Hepatocyte (in vitro differentiated cells): ENCODE data around the gene TAF11L10. TPM values are rescaled to one million over a fixed set of nuclear protein-coding genes. Genes with fewer than 3 reads are reported as not detected.
"Not testable (repeated sequence)": the region's sequence is repeated elsewhere in the genome, so short reads cannot be mapped to it uniquely, and the experiment has no call there.

ENCODE experiments used
- DNase-seq: peaks from one replicate; pipeline ENCODE4 v3.0.0-alpha.2; 2016; ENCODE audit warnings: low spot score
- H2AFZ ChIP-seq: fragments of 200-600 bp; sonication (generic); 2 replicates; pipeline ENCODE4 v1.6.0; 2016; ENCODE audit warnings: antibody characterized with exemption, mild to moderate bottlenecking
- H3K27ac ChIP-seq: fragments of 200-600 bp; sonication (generic); 2 replicates; pipeline ENCODE4 v1.5.1; 2016; ENCODE audit warnings: mild to moderate bottlenecking
- H3K27me3 ChIP-seq: fragments of 200-600 bp; sonication (generic); 2 replicates; pipeline ENCODE4 v1.6.1; 2016
- H3K36me3 ChIP-seq: fragments of 200-600 bp; sonication (generic); replicated peaks from 2 replicates; pipeline ENCODE4 v1.5.1; 2016; ENCODE audit warnings: low read depth; ENCODE audit not compliant: insufficient read depth
- H3K4me1 ChIP-seq: fragments of 200-600 bp; sonication (generic); 2 replicates; pipeline ENCODE4 v1.5.1; 2016; ENCODE audit warnings: mild to moderate bottlenecking, moderate library complexity; ENCODE audit not compliant: insufficient read depth
- H3K4me2 ChIP-seq: fragments of 200-600 bp; sonication (generic); 2 replicates; pipeline ENCODE4 v1.6.0; 2016
- H3K4me3 ChIP-seq: fragments of 200-600 bp; sonication (generic); 2 replicates; pipeline ENCODE4 v1.5.1; 2016; ENCODE audit warnings: mild to moderate bottlenecking
- H3K79me2 ChIP-seq: fragments of 200-600 bp; sonication (generic); 2 replicates; pipeline ENCODE4 v1.6.0; 2017; ENCODE audit warnings: mild to moderate bottlenecking
- H3K9me2 ChIP-seq: fragments of 200-600 bp; sonication (generic); replicated peaks from 2 replicates; pipeline ENCODE4 v1.6.0; 2017; ENCODE audit warnings: mild to moderate bottlenecking; ENCODE audit not compliant: insufficient read depth
- H3K9me3 ChIP-seq: fragments of 200-600 bp; sonication (generic); 2 replicates; pipeline ENCODE4 v1.5.1; 2016; ENCODE audit warnings: low read depth, mild to moderate bottlenecking
- H4K20me1 ChIP-seq: fragments of 200-600 bp; sonication (generic); 2 replicates; pipeline ENCODE4 v1.6.0; 2016; ENCODE audit warnings: mild to moderate bottlenecking; ENCODE audit not compliant: insufficient read depth, poor library complexity, severe bottlenecking
- CTCF ChIP-seq: fragments of 200-600 bp; sonication (generic); IDR thresholded peaks from 2 replicates; pipeline ENCODE4 v1.5.1; 2016; ENCODE audit warnings: antibody characterized with exemption, mild to moderate bottlenecking; ENCODE audit not compliant: poor library complexity
- EZH2 ChIP-seq: fragments of 200-600 bp; sonication (generic); IDR thresholded peaks from 2 replicates; pipeline ENCODE4 v1.6.1; 2016; ENCODE audit warnings: antibody characterized with exemption, mild to moderate bottlenecking, borderline replicate concordance
- EZH2phosphoT487 ChIP-seq: fragments of 200-600 bp; sonication (generic); IDR thresholded peaks from one replicate; pipeline ENCODE4 v1.6.1; 2018; ENCODE audit warnings: antibody characterized with exemption, mild to moderate bottlenecking, low read depth, moderate library complexity; ENCODE audit not compliant: unreplicated experiment, severe bottlenecking
- WGBS: methylation state at CpG from one replicate; pipeline ENCODE4 v1.1.6; 2016; ENCODE audit warnings: low lambda C conversion rate; ENCODE audit errors: missing lambda C conversion rate; 5-methylcytosine and 5-hydroxymethylcytosine counted together
- polyA plus RNA-seq: library from polyadenylated mRNA; unstranded; fragments of >200 nt; fragmentation: Nextera tagmentation; extraction: Ambion mirVana; gene quantifications from 2 replicates; pipeline ENCODE4 v1.2.1, GENCODE V29; 2016
- small RNA-seq: library from RNA; depleted of rRNA; stranded (forward); fragments of <200 nt; gene quantifications from one replicate; pipeline ENCODE3, GENCODE V24; 2014
- total RNA-seq: library from RNA; depleted of rRNA; stranded (reverse); fragments of >200 nt; gene quantifications from 2 replicates; pipeline ENCODE4 v1.2.3, GENCODE V29; 2014

The TAF11L10 gene
- total and polyA plus RNA-seq, 2 experiments from 2014 or later = not detected

GRCh38 chr5:17604951-17605350 is 7.3 kb upstream of the TAF11L10 start:
- no peaks in the 10 kb centered on the region for H3K36me3 ChIP-seq
- H3K4me1 ChIP-seq = no peaks in the 10 kb centered on the region
- no peak overlapping the region for H3K4me2 ChIP-seq
- no peaks in the 10 kb centered on the region for H3K79me2 ChIP-seq
- no peak for TF ChIP-seq CTCF
- TF ChIP-seq EZH2 = no peak
- TF ChIP-seq EZH2phosphoT487 = no peak
- H3K9me3 ChIP-seq = no peaks in the 10 kb centered on the region
- H3K27me3 ChIP-seq = no peaks in the 10 kb centered on the region
- no peak overlapping the region for H3K4me3 ChIP-seq
- no peaks in the 10 kb centered on the region for H4K20me1 ChIP-seq
- no peaks in the 10 kb centered on the region for H3K9me2 ChIP-seq
- DNase-seq = no peak
- H2AFZ ChIP-seq = no peak overlapping the region
- no peak overlapping the region for H3K27ac ChIP-seq
- 95% methylated on average over 14 of the region's 14 CpGs for WGBS

GRCh38 chr5:17603880-17604279 is 6.3 kb upstream of the TAF11L10 start, which contains the start of gene TAF11L11:
Gene TAF11L11, plus strand, starts transcription at chr5:17604183.
- DNase-seq, H3K27ac ChIP-seq, H3K9me3 ChIP-seq, H2AFZ ChIP-seq, H3K4me1 ChIP-seq, H3K27me3 ChIP-seq, H3K9me2 ChIP-seq, H3K4me3 ChIP-seq, H4K20me1 ChIP-seq, H3K79me2 ChIP-seq, H3K36me3 ChIP-seq, H3K4me2 ChIP-seq: not testable (repeated sequence)
- WGBS = 87% methylated on average over 6 of the region's 6 CpGs

GRCh38 chr5:17594255-17594654 is 3.4 kb downstream of the TAF11L10 start, which contains the start of gene TAF11L9:
Gene TAF11L9, minus strand, starts transcription at chr5:17594394.
- H2AFZ ChIP-seq, H3K27ac ChIP-seq, H3K9me3 ChIP-seq, H3K9me2 ChIP-seq, H3K4me3 ChIP-seq, H3K4me1 ChIP-seq, H3K79me2 ChIP-seq, H3K36me3 ChIP-seq, H3K4me2 ChIP-seq, H3K27me3 ChIP-seq, DNase-seq, H4K20me1 ChIP-seq: not testable (repeated sequence)
- 94% methylated on average over 13 of the region's 15 CpGs for WGBS

- not testable (repeated sequence) for H3K36me3 ChIP-seq, H3K9me3 ChIP-seq, H4K20me1 ChIP-seq, H3K4me1 ChIP-seq, H3K4me3 ChIP-seq, H2AFZ ChIP-seq, H3K4me2 ChIP-seq, DNase-seq, H3K27me3 ChIP-seq, H3K79me2 ChIP-seq, H3K27ac ChIP-seq, H3K9me2 ChIP-seq
- no CpG with 5 or more reads among the region's 16 CpGs for WGBS
Observed at GRCh38 chr5:17590860-17591259, 6.8 kb downstream of the TAF11L10 start, which contains the start of gene TAF11L8. Gene TAF11L8, minus strand, starts transcription at chr5:17590960.

- not testable (repeated sequence) for H3K9me3 ChIP-seq, H4K20me1 ChIP-seq, H3K9me2 ChIP-seq, H3K27me3 ChIP-seq, H3K36me3 ChIP-seq, H3K79me2 ChIP-seq, H2AFZ ChIP-seq, DNase-seq, H3K27ac ChIP-seq, H3K4me2 ChIP-seq, H3K4me1 ChIP-seq, H3K4me3 ChIP-seq
- WGBS = no CpG with 5 or more reads among the region's 16 CpGs
Observed at GRCh38 chr5:17585658-17586057, 12.0 kb downstream of the TAF11L10 start, which contains the start of gene TAF11L7. Gene TAF11L7, minus strand, starts transcription at chr5:17585758.

Small RNA genes within 50 kb of the gene (small RNA-seq; reads per million reads assigned to genes)
- gene AC233724.1 (not detected), gene AC233724.3 (not detected), gene AC233724.4 (not detected), gene AC233724.6 (not detected), gene AC233724.7 (not detected)

Other genes with a start within 250 kb of the TAF11L10 start
- not detected in 2 replicates for gene TAF11L2, start 99.6 kb downstream of the TAF11L10 start, total RNA-seq
- not detected in 2 replicates for gene TAF11L2, start 99.6 kb downstream of the TAF11L10 start, polyA plus RNA-seq
- not detected in 2 replicates for gene TAF11L3, start 79.5 kb downstream of the TAF11L10 start, total RNA-seq
- not detected in 2 replicates for gene TAF11L3, start 79.5 kb downstream of the TAF11L10 start, polyA plus RNA-seq
- gene TAF11L4, start 76.0 kb downstream of the TAF11L10 start, total RNA-seq = not detected in 2 replicates
- gene TAF11L4, start 76.0 kb downstream of the TAF11L10 start, polyA plus RNA-seq = not detected in 2 replicates
- gene TAF11L5, start 72.6 kb downstream of the TAF11L10 start, total RNA-seq = not detected in 2 replicates
- not detected in 2 replicates for gene TAF11L5, start 72.6 kb downstream of the TAF11L10 start, polyA plus RNA-seq
- not detected in 2 replicates for gene TAF11L6, start 69.2 kb downstream of the TAF11L10 start, total RNA-seq
- not detected in 2 replicates for gene TAF11L6, start 69.2 kb downstream of the TAF11L10 start, polyA plus RNA-seq
- not detected in 2 replicates for gene TAF11L7, start 12.1 kb downstream of the TAF11L10 start, total RNA-seq
- not detected in 2 replicates for gene TAF11L7, start 12.1 kb downstream of the TAF11L10 start, polyA plus RNA-seq
- gene TAF11L8, start 6.9 kb downstream of the TAF11L10 start, total RNA-seq = not detected in 2 replicates
- gene TAF11L8, start 6.9 kb downstream of the TAF11L10 start, polyA plus RNA-seq = not detected in 2 replicates
- not detected in 2 replicates for gene TAF11L9, start 3.4 kb downstream of the TAF11L10 start, total RNA-seq
- gene TAF11L9, start 3.4 kb downstream of the TAF11L10 start, polyA plus RNA-seq = not detected in 2 replicates
- gene TAF11L11, start 6.4 kb upstream of the TAF11L10 start, total RNA-seq = not detected in 2 replicates
- not detected in 2 replicates for gene TAF11L11, start 6.4 kb upstream of the TAF11L10 start, polyA plus RNA-seq
- gene TAF11L12, start 12.6 kb upstream of the TAF11L10 start, total RNA-seq = not detected in 2 replicates
- gene TAF11L12, start 12.6 kb upstream of the TAF11L10 start, polyA plus RNA-seq = not detected in 2 replicates
- not detected in 2 replicates for gene TAF11L13, start 34.3 kb upstream of the TAF11L10 start, total RNA-seq
- not detected in 2 replicates for gene TAF11L13, start 34.3 kb upstream of the TAF11L10 start, polyA plus RNA-seq
- not detected in 2 replicates for gene TAF11L14, start 36.6 kb upstream of the TAF11L10 start, total RNA-seq
- gene TAF11L14, start 36.6 kb upstream of the TAF11L10 start, polyA plus RNA-seq = not detected in 2 replicates